ENCODE measurements around the gene NPPA.
A peak's percentile ranks its signal among the peaks of the same experiment; 100 is the strongest.

The NPPA gene

DNA sequence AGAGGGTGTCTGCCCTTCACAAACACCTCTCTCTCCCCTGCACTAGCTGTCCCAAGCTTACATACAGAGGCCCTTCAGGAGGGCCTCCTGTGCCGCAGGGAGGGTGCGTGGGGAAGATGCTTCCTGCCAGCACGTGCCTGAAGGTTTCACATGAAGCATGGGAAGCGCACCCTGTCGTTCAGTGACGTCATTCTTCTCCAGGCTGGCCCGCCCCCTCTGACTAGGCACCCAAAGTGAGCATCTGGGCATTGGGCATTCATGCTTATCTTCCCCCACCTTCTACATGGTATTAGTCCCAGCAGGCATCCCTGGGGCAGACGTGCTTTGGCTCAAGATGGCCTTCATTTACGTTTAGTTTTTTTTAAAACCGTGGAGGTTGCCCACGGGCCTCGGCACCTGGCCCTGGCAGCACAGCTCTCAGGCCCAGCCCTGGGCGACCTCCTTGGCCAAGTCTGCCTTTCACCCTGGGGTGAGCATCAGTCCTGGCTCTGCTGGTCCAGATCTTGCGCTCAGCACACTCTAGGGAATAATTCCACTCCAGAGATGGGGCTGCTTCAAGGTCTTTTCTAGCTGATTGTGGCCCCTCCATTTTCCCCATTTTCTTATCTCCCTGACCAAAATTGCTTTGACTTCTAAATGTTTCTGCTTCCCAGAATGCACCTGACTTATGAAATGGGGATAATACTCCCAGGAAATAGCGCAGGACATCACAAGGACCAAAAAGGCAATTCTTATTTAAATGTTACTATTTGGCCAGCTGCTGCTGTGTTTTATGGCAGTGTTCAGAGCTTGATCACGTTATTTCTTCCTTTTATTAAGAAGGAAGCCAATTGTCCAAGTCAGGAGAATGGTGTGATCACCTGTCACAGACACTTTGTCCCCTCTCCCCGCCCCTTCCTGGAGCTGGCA, 6.1 kb downstream of the NPPA start:
- no peak for DNase-seq

GRCh38 chr1:11839727-11840705, 7.6 kb downstream of the NPPA start:
- no peak for DNase-seq

GRCh38 chr1:11838349-11839272, 9.0 kb downstream of the NPPA start:
- peak; percentile 73 for DNase-seq

- no peak for DNase-seq
Measured at GRCh38 chr1:11837767-11838348, 9.7 kb downstream of the NPPA start.

DNA sequence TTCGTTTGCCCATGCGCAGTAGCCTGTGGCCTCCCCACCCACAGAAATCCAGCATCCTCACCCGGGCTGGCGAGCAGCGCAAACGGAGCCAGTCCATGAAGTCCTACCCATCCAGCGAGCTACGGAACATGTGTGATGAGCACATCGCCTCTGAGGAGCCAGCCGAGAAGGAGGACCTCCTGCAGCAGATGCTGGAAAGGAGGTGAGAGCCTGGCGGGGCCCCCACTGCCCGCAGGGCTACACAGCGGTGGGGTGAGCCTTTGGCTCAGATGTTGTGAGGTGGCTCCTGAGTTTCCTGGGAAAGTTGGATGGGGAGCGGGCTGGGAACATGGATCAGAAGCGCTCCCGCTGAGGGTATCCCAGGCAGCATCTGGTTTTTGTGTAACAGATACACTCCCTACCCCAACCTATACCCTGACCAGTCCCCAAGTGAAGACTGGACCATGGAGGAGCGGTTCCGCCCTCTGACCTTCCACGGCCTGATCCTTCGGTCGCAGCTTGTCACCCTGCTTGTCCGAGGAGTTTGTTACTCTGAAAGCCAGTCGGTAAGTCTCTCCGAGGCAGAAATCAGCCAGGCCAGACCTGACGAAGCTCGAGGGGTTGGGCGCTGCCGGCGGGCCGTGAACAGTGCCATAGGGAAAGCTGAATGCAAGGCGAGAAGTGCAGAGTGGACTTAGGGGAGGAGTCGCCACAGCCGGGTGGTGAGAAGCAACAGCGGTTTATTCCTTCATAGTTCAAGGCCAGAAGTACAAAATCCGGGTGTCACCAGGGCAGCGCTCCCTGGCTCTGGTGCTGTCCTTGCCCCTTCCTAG, 10.4 kb downstream of the NPPA start:
- no peak for DNase-seq

- DNase-seq: no peak
Measured at GRCh38 chr1:11835441-11836225, 11.9 kb downstream of the NPPA start.

DNA sequence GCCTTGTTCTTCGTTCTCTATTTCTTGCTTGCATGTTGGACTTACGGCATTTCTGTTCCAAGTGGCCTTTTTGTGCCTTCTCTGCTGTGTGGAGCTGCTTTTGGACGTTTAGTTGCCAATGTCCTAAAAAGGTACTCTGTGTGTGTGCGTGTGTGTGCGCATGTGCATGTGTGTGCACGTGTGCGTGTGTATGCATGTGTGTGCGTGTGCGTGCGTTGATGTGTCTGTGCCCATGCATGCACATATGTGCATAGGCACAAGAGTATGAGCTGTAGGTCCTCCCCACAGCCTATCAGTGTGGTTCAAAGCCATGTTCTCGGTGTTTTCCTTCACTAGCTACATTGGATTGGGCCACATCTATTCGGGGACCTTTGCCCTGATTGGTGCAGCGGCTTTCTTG, 13.7 kb downstream of the NPPA start:
- DNase-seq: no peak

DNA sequence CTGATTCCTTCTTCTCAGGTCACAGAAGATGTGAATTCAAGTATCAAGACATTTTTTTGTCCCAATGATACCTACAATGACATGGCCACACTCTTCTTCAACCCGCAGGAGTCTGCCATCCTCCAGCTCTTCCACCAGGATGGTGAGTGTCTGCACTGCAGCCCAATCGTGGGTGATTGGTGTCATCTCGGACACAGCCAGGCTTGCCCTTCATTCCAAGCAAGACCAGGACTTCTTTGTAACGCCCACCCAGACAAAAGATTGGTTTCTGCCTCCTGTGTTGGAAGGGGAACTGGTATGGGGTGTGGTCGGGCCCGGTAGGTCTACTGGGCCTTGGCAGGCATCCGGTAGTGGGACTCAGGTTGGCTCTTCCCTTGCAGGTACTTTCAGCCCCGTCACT, 14.1 kb downstream of the NPPA start:
- no peak for DNase-seq

GRCh38 chr1:11831945-11832725, 15.4 kb downstream of the NPPA start:
- DNase-seq: no peak

DNA sequence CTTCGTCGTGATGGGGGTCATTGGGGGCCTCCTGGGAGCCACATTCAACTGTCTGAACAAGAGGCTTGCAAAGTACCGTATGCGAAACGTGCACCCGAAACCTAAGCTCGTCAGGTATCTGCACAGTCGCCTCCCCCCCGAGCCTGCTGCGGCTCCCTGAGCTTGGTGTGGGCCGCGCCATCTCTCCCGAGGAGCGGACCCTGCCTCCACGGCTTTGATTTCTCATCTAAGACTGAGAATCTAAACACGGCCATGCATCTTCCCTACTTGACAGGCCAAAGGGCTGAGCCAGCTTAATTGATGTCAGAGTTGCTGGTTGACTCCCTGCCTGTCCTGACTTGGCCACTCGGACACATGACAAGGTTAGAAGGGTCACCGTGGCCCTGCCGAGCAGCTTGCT, 19.1 kb downstream of the NPPA start:
- no peak for DNase-seq

DNA sequence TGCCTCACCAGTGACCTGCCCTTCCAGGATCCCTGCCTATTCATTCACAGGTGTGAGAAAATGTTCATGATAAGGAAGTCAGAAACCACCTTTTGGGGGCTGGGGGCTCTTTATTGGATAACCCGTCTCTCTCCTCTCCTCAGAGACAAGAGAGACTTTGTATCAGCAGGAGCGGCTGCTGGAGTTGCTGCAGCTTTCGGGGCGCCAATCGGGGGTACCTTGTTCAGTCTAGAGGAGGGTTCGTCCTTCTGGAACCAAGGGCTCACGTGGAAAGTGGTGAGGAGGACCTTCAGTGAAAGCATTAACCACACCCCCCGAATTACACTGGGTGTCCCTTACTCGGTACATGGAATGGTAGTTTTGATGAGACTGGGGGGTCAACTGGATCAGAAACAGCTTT, 20.6 kb downstream of the NPPA start:
- DNase-seq: no peak

- no peak for DNase-seq
Measured at GRCh38 chr1:11825131-11825530, 22.5 kb downstream of the NPPA start.

GRCh38 chr1:11823366-11824137, 24.0 kb downstream of the NPPA start:
- no peak for DNase-seq

- no peak for DNase-seq
Measured at GRCh38 chr1:11822091-11822490, 25.5 kb downstream of the NPPA start.

DNA sequence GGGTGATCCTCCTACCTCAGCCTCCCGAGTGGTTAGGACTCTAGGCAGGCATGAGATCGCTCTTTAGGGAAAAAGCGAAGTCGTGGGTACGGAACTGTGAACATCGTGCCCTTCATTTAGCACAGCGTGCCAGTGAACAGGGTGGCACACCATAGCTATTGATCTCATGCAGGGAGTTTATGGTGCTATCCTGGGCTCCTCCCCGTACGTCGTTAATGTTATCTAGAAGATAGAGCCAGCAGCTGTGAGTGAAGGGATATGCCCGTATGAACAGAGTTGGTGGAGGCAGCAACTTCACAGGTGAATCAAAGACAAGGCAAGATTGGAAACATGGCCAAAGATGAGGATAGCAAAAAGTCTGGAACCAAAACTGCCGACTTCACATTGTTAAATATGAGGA, 30.4 kb downstream of the NPPA start:
- DNase-seq: no peak

DNA sequence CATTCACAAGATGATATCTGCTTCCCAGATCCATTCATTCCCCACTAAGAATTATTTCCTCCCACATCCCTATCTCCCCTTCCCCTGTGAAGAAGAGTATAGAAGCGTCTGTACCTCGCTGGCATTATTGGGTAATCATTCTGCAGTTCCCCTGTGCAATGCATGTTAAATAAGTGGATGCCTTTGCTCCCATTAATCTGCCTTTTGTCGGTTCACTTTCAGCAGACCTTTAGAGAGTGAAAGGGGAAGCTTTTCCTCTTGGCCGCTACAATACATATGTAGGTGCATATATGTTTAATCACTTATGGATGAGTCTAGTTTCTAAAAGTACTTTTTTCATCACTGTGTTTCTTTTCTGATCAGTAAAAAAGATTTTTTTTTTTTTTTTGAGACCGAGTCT, 34.6 kb downstream of the NPPA start:
- DNase-seq: no peak

DNA sequence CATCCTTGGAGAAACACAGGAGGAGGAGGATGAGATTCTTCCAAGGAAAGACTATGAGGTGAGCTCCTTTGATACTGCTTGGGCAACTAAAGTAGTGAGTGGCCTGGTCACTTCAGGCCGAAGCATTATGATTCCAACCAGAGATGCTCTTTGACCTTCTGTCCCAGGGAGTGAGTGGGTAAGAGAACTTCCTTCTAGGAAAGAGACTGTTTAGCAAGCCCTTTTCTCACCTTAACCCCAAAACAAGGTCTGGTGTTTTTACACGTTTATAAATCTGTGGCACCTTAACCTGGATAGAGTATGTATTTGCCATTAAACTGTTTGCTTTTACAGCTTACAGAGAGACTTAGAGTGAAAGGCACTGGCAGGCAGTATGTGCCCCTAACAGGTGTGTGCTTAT, 40.5 kb downstream of the NPPA start:
- no peak for DNase-seq

- DNase-seq: peak; percentile 24
Measured at GRCh38 chr1:11806307-11806936, 41.2 kb downstream of the NPPA start.

All from activated CD4-positive, alpha-beta T cell treated with anti-CD3 and anti-CD28 coated beads, Interleukin-2, amount 50 U/mL, for 16 hours (primary cell).